Left cardiac atrium (tissue), 4 donors: ENCODE data around the gene FTO. TPM values are rescaled to one million over a fixed set of nuclear protein-coding genes. Genes with fewer than 3 reads are reported as not detected.
A peak's percentile ranks its signal among the peaks of the same experiment; 100 is the strongest.
"Not testable (repeated sequence)": the region's sequence is repeated elsewhere in the genome, so short reads cannot be mapped to it uniquely, and the experiment has no call there.

Source experiments
- ATAC-seq, 2 donors: fragments of 200-7000 bp; cut with Tn5 transposase; one replicate each; pipeline ENCODE4 v1.9.1; 2020; ENCODE audit warnings: mild to moderate bottlenecking in 2 of 2, moderate library complexity in 2 of 2
- DNase-seq: peaks from one replicate; pipeline ENCODE4 v3.0.0-alpha.2; 2020
- intact Hi-C, 2 donors: fragments of 100-400 bp; cut with DNase I; formaldehyde crosslinking; loops; one replicate each; pipeline versions ENCODE4 v1.14.1 to v1.15.1; 2022 to 2023
- total RNA-seq, 2 donors: library from RNA; stranded (reverse); fragmentation: NEBNext Ultra II Directional; extraction: Animal tissue kit (Norgen Biotek cat#: 25700); gene quantifications; one replicate each; pipeline ENCODE4 v1.2.1, GENCODE V29; 2021
- donor health status: DM: no; HTN: yes; CAD: no.
- donor health status: DM: no; HTN: yes; CAD: no; lungs with severe emphysema.
- donor health status: DM: yes; HTN: yes; CAD: no.
- donor health status: Dilated cardiomyopathy.

FTO gene
- total RNA-seq, 2 donors from 2014 or later = 61.1 to 71.2 TPM

GRCh38 chr16:53882310-53882709, 178.4 kb downstream of the FTO start:
- intact Hi-C loops = no loop called here
- no peak for ATAC-seq
- no peak for DNase-seq

- DNase-seq = no peak
- no peak for ATAC-seq
- intact Hi-C loops = no loop called here
These were observed 180.8 kb downstream of the FTO start for GRCh38 chr16:53884748-53885147.

- ATAC-seq (no peak), DNase-seq (no peak)
- intact Hi-C loops = no loop called here
These were observed 182.8 kb downstream of the FTO start for GRCh38 chr16:53886482-53887378.

GRCh38 chr16:53888222-53888621, 184.3 kb downstream of the FTO start:
- DNase-seq = no peak
- intact Hi-C loops = no loop called here
- no peak for ATAC-seq

GRCh38 chr16:53890877-53891276, 186.9 kb downstream of the FTO start:
- DNase-seq, ATAC-seq: not testable (repeated sequence)
- intact Hi-C loops = loop anchor here in 1 of 2 donors (5.0 to 10.0 kb wide), 2 partner anchors 391 to 1364 kb away; no protein-coding TSS in a partner anchor

- ATAC-seq (no peak), DNase-seq (no peak)
- intact Hi-C loops = loop anchor here in 1 of 2 donors (5.0 to 10.0 kb wide), 2 partner anchors 391 to 1363 kb away; no protein-coding TSS in a partner anchor
These were observed 187.6 kb downstream of the FTO start for GRCh38 chr16:53891409-53892139.

GRCh38 chr16:53892155-53892554, 188.2 kb downstream of the FTO start:
- DNase-seq (peak; percentile 30), ATAC-seq (peak; percentile 71 to 75)
- intact Hi-C loops = loop anchor here in 1 of 2 donors (5.0 to 10.0 kb wide), 2 partner anchors 390 to 1363 kb away; no protein-coding TSS in a partner anchor

- intact Hi-C loops = loop anchor here in 1 of 2 donors (5.0 to 10.0 kb wide), 2 partner anchors 388 to 1361 kb away; no protein-coding TSS in a partner anchor
- DNase-seq (peak; percentile 26), ATAC-seq (peak; percentile 47 to 93)
These were observed 189.9 kb downstream of the FTO start for GRCh38 chr16:53893731-53894435.

GRCh38 chr16:53894686-53895085, 190.7 kb downstream of the FTO start:
- ATAC-seq (no peak), DNase-seq (no peak)
- intact Hi-C loops = loop anchor here in 1 of 2 donors (5.0 to 10.0 kb wide), 2 partner anchors 388 to 1360 kb away; no protein-coding TSS in a partner anchor

- intact Hi-C loops = loop anchor here in 1 of 2 donors (10.0 kb wide), 1 partner anchor 1359 kb away; no protein-coding TSS in a partner anchor
- no peak for DNase-seq
- ATAC-seq = no peak
These were observed 191.5 kb downstream of the FTO start for GRCh38 chr16:53895433-53895832.

GRCh38 chr16:53895851-53896250, 191.9 kb downstream of the FTO start:
- DNase-seq (no peak), ATAC-seq (no peak)
- intact Hi-C loops = loop anchor here in 1 of 2 donors (10.0 kb wide), 1 partner anchor 1359 kb away; no protein-coding TSS in a partner anchor

- no peak for DNase-seq
- intact Hi-C loops = loop anchor here in 1 of 2 donors (10.0 kb wide), 1 partner anchor 1358 kb away; no protein-coding TSS in a partner anchor
- no peak for ATAC-seq
These were observed 192.8 kb downstream of the FTO start for GRCh38 chr16:53896722-53897121.

- no peak for DNase-seq
- no peak for ATAC-seq
- intact Hi-C loops = loop anchor here in 1 of 2 donors (10.0 kb wide), 1 partner anchor 1356 kb away; no protein-coding TSS in a partner anchor
These were observed 195.0 kb downstream of the FTO start for GRCh38 chr16:53898993-53899392.

- ATAC-seq (peak; percentile 30 to 80), DNase-seq (no peak)
- intact Hi-C loops = loop anchor here in 1 of 2 donors (10.0 kb wide), 1 partner anchor 1355 kb away; no protein-coding TSS in a partner anchor
These were observed 195.5 kb downstream of the FTO start for GRCh38 chr16:53899431-53899830.

GRCh38 chr16:53900667-53901066, 196.7 kb downstream of the FTO start:
- no peak for DNase-seq
- ATAC-seq = no peak
- intact Hi-C loops = no loop called here

GRCh38 chr16:53901408-53901807, 197.5 kb downstream of the FTO start:
- intact Hi-C loops = no loop called here
- DNase-seq = no peak

GRCh38 chr16:53904533-53904932, 200.6 kb downstream of the FTO start:
- ATAC-seq = peak in 1 of 2 donors; percentile 21

More at GRCh38 chr16:53901408-53901807, 197.5 kb downstream of the FTO start:
- no peak for ATAC-seq

GRCh38 chr16:53905028-53905427, 201.1 kb downstream of the FTO start:
- ATAC-seq = no peak
- DNase-seq = no peak
- intact Hi-C loops = no loop called here

More at GRCh38 chr16:53904533-53904932, 200.6 kb downstream of the FTO start:
- DNase-seq = no peak
- intact Hi-C loops = no loop called here

GRCh38 chr16:53908731-53909130, 204.8 kb downstream of the FTO start:
- ATAC-seq = no peak
- intact Hi-C loops = no loop called here
- no peak for DNase-seq
